ENCODE results near the gene HEMK1.

- TF ChIP-seq CTCF (IDR thresholded peaks at IDR 0.05) (peak; percentile 95 to 99 (median 98)), POLR2A (IDR thresholded peaks at IDR 0.05) (peak in 1 of 4 donors; percentile 30)
These were observed 46.9 kb downstream of the HEMK1 start for GRCh38 chr3:50616003-50616769.

Measured in upper lobe of left lung (tissue), 4 donors.